ENCODE data around the gene PRG2. TPM values are rescaled to one million over a fixed set of nuclear protein-coding genes. Genes with fewer than 3 reads are reported as not detected.

PRG2 gene
- total and polyA plus RNA-seq, 9 of the 15 experiments (the other 6 are each of a cell fraction or from before 2014, with no cell fraction given), result 1.8 to 78.0 (median 26.6) TPM

GRCh38 chr11:57424792-57425564 lies 34.5 kb upstream of the PRG2 start (continued):
- TF ChIP-seq TFAP4 (CRISPR knock-in tag; IDR thresholded peaks at IDR 0.05; ENCODE audit: borderline replicate concordance), result peak; percentile 97
- peak; percentile 84 for TF ChIP-seq CXXC5 (CRISPR knock-in tag; IDR thresholded peaks at IDR 0.05)
- TF ChIP-seq EZH2 (IDR thresholded peaks at IDR 0.05; ENCODE audit: borderline replicate concordance, low read depth, low read length), result no peak
- TF ChIP-seq, protein P1, sequence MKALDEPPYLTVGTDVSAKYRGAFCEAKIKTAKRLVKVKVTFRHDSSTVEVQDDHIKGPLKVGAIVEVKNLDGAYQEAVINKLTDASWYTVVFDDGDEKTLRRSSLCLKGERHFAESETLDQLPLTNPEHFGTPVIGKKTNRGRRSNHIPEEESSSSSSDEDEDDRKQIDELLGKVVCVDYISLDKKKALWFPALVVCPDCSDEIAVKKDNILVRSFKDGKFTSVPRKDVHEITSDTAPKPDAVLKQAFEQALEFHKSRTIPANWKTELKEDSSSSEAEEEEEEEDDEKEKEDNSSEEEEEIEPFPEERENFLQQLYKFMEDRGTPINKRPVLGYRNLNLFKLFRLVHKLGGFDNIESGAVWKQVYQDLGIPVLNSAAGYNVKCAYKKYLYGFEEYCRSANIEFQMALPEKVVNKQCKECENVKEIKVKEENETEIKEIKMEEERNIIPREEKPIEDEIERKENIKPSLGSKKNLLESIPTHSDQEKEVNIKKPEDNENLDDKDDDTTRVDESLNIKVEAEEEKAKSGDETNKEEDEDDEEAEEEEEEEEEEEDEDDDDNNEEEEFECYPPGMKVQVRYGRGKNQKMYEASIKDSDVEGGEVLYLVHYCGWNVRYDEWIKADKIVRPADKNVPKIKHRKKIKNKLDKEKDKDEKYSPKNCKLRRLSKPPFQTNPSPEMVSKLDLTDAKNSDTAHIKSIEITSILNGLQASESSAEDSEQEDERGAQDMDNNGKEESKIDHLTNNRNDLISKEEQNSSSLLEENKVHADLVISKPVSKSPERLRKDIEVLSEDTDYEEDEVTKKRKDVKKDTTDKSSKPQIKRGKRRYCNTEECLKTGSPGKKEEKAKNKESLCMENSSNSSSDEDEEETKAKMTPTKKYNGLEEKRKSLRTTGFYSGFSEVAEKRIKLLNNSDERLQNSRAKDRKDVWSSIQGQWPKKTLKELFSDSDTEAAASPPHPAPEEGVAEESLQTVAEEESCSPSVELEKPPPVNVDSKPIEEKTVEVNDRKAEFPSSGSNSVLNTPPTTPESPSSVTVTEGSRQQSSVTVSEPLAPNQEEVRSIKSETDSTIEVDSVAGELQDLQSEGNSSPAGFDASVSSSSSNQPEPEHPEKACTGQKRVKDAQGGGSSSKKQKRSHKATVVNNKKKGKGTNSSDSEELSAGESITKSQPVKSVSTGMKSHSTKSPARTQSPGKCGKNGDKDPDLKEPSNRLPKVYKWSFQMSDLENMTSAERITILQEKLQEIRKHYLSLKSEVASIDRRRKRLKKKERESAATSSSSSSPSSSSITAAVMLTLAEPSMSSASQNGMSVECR (CRISPR knock-in tag; IDR thresholded peaks at IDR 0.05), result peak; percentile 87
- TF ChIP-seq SPI1 (IDR thresholded peaks at IDR 0.05; ENCODE audit: borderline replicate concordance, low read depth, low read length), result peak; percentile 45; the same call in 1 of the 2 replicates
- TF ChIP-seq PTBP1 (IDR thresholded peaks at IDR 0.05; ENCODE audit: low read depth, low read length), result peak; percentile 81; the same call in 1 of the 2 replicates
- no peak for TF ChIP-seq ZNF707 (CRISPR knock-in tag; conservative IDR thresholded peaks at IDR 0.05)
- no peak for TF ChIP-seq NCOA4 (IDR thresholded peaks at IDR 0.05; ENCODE audit: partially characterized antibody)
- no peak for TF ChIP-seq TRIM25 (IDR thresholded peaks at IDR 0.05; ENCODE audit: borderline replicate concordance)
- TF ChIP-seq BRD9 (IDR thresholded peaks at IDR 0.05; ENCODE audit: low read depth, partially characterized antibody), result no peak
- TF ChIP-seq MTA3 (IDR thresholded peaks at IDR 0.05; ENCODE audit: borderline replicate concordance), result 0 out of 2 replicates have a peak, but pooled peaks have one; percentile 54
- TF ChIP-seq, protein P2, sequence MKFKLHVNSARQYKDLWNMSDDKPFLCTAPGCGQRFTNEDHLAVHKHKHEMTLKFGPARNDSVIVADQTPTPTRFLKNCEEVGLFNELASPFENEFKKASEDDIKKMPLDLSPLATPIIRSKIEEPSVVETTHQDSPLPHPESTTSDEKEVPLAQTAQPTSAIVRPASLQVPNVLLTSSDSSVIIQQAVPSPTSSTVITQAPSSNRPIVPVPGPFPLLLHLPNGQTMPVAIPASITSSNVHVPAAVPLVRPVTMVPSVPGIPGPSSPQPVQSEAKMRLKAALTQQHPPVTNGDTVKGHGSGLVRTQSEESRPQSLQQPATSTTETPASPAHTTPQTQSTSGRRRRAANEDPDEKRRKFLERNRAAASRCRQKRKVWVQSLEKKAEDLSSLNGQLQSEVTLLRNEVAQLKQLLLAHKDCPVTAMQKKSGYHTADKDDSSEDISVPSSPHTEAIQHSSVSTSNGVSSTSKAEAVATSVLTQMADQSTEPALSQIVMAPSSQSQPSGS (CRISPR knock-in tag; IDR thresholded peaks at IDR 0.05), result no peak
- TF ChIP-seq XRCC4 (IDR thresholded peaks at IDR 0.05; ENCODE audit: extremely low read depth, insufficient read depth, insufficient read length), result no peak
- TF ChIP-seq KHSRP (IDR thresholded peaks at IDR 0.05), result 0 out of 2 replicates have a peak, but pooled peaks have one; percentile 48
- no peak; the same call in 1 of the 2 replicates for TF ChIP-seq NR2C2 (CRISPR knock-in tag; IDR thresholded peaks at IDR 0.05)
- peak; percentile 56; the same call in 1 of the 2 replicates for TF ChIP-seq NR2C2 (tag; IDR thresholded peaks at IDR 0.05)
- peak in 1 of 2 experiments; percentile 87; a peak in 2 of 4 replicates for TF ChIP-seq NONO (IDR thresholded peaks at IDR 0.05; ENCODE audit: low read depth in 2 of 2, low read length in 1 of 2)
- no peak for TF ChIP-seq ZNF217 (CRISPR knock-in tag; IDR thresholded peaks at IDR 0.05)
- no peak for TF ChIP-seq KLF13 (tag; IDR thresholded peaks at IDR 0.05; ENCODE audit: borderline replicate concordance, low read depth)

Measured in K562 (cell line).